ENCODE data around the gene TIGD2.

Gene TIGD2

GRCh38 chr4:89101256-89102161 lies 9.8 kb upstream of the TIGD2 start:
- ChIA-PET CTCF (no interaction called here), POLR2A (no interaction called here)
- TF ChIP-seq, protein P1, sequence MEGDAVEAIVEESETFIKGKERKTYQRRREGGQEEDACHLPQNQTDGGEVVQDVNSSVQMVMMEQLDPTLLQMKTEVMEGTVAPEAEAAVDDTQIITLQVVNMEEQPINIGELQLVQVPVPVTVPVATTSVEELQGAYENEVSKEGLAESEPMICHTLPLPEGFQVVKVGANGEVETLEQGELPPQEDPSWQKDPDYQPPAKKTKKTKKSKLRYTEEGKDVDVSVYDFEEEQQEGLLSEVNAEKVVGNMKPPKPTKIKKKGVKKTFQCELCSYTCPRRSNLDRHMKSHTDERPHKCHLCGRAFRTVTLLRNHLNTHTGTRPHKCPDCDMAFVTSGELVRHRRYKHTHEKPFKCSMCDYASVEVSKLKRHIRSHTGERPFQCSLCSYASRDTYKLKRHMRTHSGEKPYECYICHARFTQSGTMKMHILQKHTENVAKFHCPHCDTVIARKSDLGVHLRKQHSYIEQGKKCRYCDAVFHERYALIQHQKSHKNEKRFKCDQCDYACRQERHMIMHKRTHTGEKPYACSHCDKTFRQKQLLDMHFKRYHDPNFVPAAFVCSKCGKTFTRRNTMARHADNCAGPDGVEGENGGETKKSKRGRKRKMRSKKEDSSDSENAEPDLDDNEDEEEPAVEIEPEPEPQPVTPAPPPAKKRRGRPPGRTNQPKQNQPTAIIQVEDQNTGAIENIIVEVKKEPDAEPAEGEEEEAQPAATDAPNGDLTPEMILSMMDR (IDR thresholded peaks at IDR 0.05; ENCODE audit: insufficient read depth, low read length, missing control alignments): no peak
- DNase-seq (ENCODE audit: low read depth, low spot score): no peak
- no peak overlapping the region for H3K4me3 ChIP-seq (ENCODE audit: low read depth, low read length)

DNA sequence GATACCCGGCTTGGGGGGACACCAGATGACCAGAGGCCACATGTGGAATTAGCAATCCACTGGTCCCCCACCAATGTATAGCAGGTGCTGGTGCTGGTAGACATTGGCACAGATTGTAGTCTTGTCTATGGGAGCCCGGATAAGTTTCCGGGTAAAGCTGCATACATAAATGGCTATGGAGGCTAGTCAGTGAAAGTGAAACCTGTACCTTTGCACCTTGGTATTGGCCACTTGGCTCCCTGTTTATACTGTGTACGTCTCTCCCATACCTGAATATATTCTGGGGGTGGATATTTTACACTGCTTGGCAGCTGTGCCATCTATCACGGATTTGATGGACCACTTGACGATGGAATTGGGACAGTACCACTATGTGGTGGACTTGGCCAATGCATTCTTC lies 5.6 kb upstream of the TIGD2 start:
- DNase-seq (ENCODE audit: low read depth, low spot score): no peak
- POLR2A ChIA-PET: no interaction called here
- H3K4me3 ChIP-seq (ENCODE audit: low read depth, low read length): no peak overlapping the region
- CTCF ChIA-PET: no interaction called here
- TF ChIP-seq, protein P1 (IDR thresholded peaks at IDR 0.05; ENCODE audit: insufficient read depth, low read length, missing control alignments): no peak

- CTCF ChIA-PET: no interaction called here
- POLR2A ChIA-PET: no interaction called here
- TF ChIP-seq, protein P1 (IDR thresholded peaks at IDR 0.05; ENCODE audit: insufficient read depth, low read length, missing control alignments): no peak
- DNase-seq (ENCODE audit: low read depth, low spot score): no peak
- no peak overlapping the region for H3K4me3 ChIP-seq (ENCODE audit: low read depth, low read length)
Measured at GRCh38 chr4:89108091-89108490, 3.2 kb upstream of the TIGD2 start.

DNA sequence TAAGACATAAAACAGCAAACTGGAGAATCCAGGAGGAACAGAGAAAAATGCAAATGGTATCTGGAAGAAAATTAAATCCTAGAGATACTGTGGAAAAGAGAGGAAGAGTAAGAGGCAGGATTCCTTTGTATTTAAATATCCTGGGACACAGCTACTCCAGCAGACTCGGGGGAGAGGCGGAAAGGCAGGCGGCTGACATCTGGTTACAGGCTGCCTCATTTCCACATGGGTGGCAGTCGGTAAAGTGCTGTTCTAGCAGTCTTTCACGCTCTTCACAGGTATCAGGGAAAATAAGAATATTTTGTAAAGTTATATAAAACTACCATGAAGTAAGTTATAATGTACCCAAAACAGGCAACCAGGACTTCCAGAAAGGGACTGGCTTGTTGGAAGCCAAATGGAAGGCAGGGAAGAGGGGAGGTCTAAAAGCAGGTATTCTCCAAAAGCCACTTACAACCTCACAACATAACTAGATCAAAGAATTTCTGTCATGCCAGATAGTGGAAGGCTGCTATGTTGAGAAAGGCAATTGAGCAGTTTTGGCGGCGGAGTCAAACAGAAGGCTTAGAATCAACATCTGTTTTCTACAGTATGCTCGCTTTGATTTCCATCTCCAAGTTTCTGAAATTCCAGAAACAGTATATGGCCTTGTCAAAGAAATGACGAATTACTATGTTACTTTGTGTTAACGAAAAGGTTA lies 1.3 kb upstream of the TIGD2 start:
- ChIA-PET CTCF (interaction anchor here (0.7 to 1.0 kb wide), 5 partner anchors 41 to 404 kb away, joined by 3 read pairs; partner anchors contain the start of gene FAM13A), POLR2A (no interaction called here)
- TF ChIP-seq, protein P1 (IDR thresholded peaks at IDR 0.05; ENCODE audit: insufficient read depth, low read length, missing control alignments): no peak
- DNase-seq (ENCODE audit: low read depth, low spot score): no peak
- H3K4me3 ChIP-seq (ENCODE audit: low read depth, low read length): no peak overlapping the region

GRCh38 chr4:89110541-89110985 lies 770 bp upstream of the TIGD2 start:
- TF ChIP-seq, protein P1 (IDR thresholded peaks at IDR 0.05; ENCODE audit: insufficient read depth, low read length, missing control alignments): no peak
- POLR2A ChIA-PET: no interaction called here
- H3K4me3 ChIP-seq (ENCODE audit: low read depth, low read length): peak overlapping the region; percentile 84
- CTCF ChIA-PET: interaction anchor here (0.7 to 1.0 kb wide), 5 partner anchors 41 to 404 kb away, joined by 3 read pairs; partner anchors contain the start of gene FAM13A
- no peak for DNase-seq (ENCODE audit: low read depth, low spot score)

All from AG04449 (cell line).